ENCODE data around the gene RBM33. TPM values are rescaled to one million over a fixed set of nuclear protein-coding genes. Genes with fewer than 3 reads are reported as not detected.

The RBM33 gene
- total RNA-seq, 2 experiments from 2014 or later: 75.6 to 102 TPM

GRCh38 chr7:155787171-155787851, 142.8 kb downstream of the RBM33 start:
- no peaks in the 10 kb centered on the region for H3K9me3 Mint-ChIP-seq (ENCODE audit: low read depth)
- no peak for ATAC-seq
- H3K4me3 Mint-ChIP-seq: no peak overlapping the region
- peaks cover 3% of the 10 kb centered on the region for H3K36me3 Mint-ChIP-seq
- CTCF ChIA-PET: no interaction called here
- H3K4me1 Mint-ChIP-seq: no peaks in the 10 kb centered on the region
- DNase-seq: no peak
- peaks cover 14% of the 10 kb centered on the region for H3K27me3 Mint-ChIP-seq
- no peak overlapping the region for H3K27ac Mint-ChIP-seq

DNA sequence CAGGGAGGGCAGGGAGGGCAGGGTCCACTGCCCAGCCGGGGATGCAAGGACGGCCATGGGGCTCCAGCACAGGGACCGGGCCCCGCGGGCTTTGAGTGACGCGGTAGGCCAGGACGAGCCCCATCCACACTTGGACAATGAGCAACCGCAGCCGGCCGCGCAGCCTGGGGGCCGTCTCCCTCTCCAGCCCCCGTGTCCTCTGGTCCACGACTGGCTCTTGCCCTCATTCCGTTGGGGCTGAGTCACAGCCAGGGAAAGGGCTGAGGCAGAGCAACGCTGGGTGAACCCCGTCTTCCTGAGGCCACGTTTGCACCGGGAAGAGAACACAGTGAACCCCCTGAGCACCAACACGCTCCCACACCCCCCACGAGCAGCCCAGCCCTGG, 144.1 kb downstream of the RBM33 start:
- CTCF ChIA-PET: no interaction called here
- H3K9me3 Mint-ChIP-seq (ENCODE audit: low read depth): no peaks in the 10 kb centered on the region
- peaks cover 1% of the 10 kb centered on the region for H3K36me3 Mint-ChIP-seq
- peaks cover 14% of the 10 kb centered on the region for H3K27me3 Mint-ChIP-seq
- ATAC-seq: no peak
- DNase-seq: no peak
- H3K4me3 Mint-ChIP-seq: no peak overlapping the region
- no peak overlapping the region for H3K27ac Mint-ChIP-seq
- no peaks in the 10 kb centered on the region for H3K4me1 Mint-ChIP-seq

DNA sequence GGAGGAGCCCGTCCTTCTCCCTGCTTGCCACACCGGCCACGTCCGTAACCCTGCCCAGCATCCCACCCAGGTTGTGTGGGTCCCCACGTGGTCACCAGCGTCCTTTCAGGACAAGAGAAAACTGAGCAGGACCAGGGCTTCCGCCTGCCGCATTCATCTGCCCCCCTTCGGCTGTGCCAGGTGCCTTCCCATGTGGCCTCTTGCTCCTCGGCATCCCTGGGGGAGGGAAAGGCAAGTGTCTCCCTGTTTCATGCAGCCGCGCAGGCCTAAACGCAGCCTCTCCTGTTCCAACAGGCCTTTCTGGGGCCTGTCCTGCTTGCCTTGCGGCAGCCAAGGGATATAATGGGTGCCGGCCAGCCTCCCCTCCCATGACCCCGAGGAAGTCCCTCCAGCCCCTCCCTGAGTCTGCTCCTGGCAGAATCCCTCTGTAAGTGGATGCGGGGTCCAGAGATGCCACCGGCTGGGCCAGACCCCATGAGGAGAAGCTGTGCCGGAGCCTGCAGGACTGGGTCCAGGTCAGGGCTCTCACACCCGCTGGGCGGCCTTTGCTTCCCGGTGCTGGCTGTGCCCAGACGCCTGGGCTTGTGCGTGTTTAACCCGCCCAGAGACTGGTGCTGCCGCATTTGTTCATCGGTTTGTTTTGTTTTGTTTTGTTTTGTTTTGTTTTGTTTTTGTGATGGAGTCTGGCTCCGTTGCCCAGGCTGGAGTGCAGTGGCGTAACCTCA, 144.7 kb downstream of the RBM33 start:
- Mint-ChIP-seq H3K9me3 (ENCODE audit: low read depth) (no peaks in the 10 kb centered on the region), H3K36me3 (no peaks in the 10 kb centered on the region), H3K4me1 (no peaks in the 10 kb centered on the region), H3K27me3 (peaks cover 14% of the 10 kb centered on the region), H3K4me3 (no peak overlapping the region), H3K27ac (no peak overlapping the region)
- CTCF ChIA-PET: no interaction called here
- ATAC-seq: no peak
- DNase-seq: no peak

GRCh38 chr7:155790666-155791065, 146.2 kb downstream of the RBM33 start:
- peaks cover 14% of the 10 kb centered on the region for H3K27me3 Mint-ChIP-seq
- H3K4me3 Mint-ChIP-seq: no peak overlapping the region
- no peaks in the 10 kb centered on the region for H3K36me3 Mint-ChIP-seq
- CTCF ChIA-PET: no interaction called here
- H3K9me3 Mint-ChIP-seq (ENCODE audit: low read depth): no peaks in the 10 kb centered on the region
- no peak for DNase-seq
- no peak for ATAC-seq
- H3K27ac Mint-ChIP-seq: no peak overlapping the region
- H3K4me1 Mint-ChIP-seq: no peaks in the 10 kb centered on the region

DNA sequence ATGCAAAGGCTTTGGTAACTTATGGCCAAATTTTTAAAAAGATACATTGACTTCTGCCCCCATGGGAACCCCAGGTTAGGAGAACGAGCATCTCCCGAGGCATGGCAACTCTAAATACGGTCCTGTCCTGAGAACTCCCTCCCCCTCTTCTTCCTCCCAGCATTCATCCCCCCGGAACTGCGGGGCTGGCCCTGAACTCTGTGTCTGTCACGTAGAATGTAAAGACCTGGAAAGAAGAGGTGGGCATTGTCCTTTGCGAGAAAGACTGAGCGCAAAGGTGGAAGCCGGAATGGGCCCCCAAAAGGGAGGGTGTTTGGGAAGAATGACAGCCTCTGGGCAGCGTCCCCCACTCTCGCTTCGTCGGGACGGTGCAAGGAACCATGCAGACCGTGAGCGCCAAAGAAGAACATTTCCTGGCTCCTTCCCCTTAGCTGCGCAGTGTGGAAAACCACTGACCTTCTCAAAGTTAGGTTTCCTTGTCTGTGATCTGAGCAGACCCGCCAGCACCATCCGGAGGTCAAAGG, 146.8 kb downstream of the RBM33 start:
- DNase-seq: no peak
- no peak overlapping the region for H3K27ac Mint-ChIP-seq
- CTCF ChIA-PET: no interaction called here
- no peaks in the 10 kb centered on the region for H3K4me1 Mint-ChIP-seq
- H3K27me3 Mint-ChIP-seq: peaks cover 10% of the 10 kb centered on the region
- no peaks in the 10 kb centered on the region for H3K9me3 Mint-ChIP-seq (ENCODE audit: low read depth)
- no peak overlapping the region for H3K4me3 Mint-ChIP-seq
- ATAC-seq: no peak
- no peaks in the 10 kb centered on the region for H3K36me3 Mint-ChIP-seq

GRCh38 chr7:155791836-155792235, 147.4 kb downstream of the RBM33 start:
- DNase-seq (no peak), ATAC-seq (no peak)
- CTCF ChIA-PET: no interaction called here
- Mint-ChIP-seq H3K27ac (no peak overlapping the region), H3K4me3 (no peak overlapping the region), H3K4me1 (no peaks in the 10 kb centered on the region), H3K9me3 (ENCODE audit: low read depth) (no peaks in the 10 kb centered on the region), H3K27me3 (peaks cover 6% of the 10 kb centered on the region), H3K36me3 (no peaks in the 10 kb centered on the region)

DNA sequence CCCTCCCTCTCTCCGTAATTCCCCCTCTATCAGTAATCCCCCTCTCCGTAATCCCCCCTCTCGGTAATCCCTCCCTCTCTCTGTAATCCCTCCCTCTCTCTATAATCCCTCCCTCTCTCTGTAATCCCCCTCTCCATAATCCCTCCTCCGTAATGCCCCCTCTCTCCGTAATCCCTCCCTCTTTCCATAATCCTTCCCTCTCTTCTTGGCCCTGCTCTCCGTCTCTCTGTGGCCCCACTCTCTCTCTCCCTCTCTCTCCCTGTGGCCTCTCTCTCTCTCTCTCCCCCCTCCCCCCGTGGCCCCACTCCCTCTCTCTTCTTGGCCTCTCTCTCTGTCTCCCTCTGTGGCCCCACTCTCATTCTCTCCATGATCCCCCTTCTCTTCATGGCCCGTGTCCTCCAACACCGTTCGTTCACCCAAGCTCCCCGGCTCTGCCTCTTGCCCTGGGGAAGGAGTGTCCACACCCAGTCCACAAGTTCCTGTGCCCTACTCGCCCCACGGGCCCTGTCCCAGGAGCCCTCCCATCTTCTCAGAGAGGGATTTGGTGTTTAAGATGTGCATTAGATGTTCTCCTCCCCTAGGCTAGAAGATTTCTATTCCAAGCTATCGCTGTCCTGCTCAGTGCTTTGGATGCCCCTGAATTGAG, 148.0 kb downstream of the RBM33 start:
- Mint-ChIP-seq H3K36me3 (no peaks in the 10 kb centered on the region), H3K9me3 (ENCODE audit: low read depth) (no peaks in the 10 kb centered on the region), H3K4me1 (no peaks in the 10 kb centered on the region), H3K27ac (no peak overlapping the region), H3K27me3 (peaks cover 4% of the 10 kb centered on the region), H3K4me3 (no peak overlapping the region)
- DNase-seq (no peak), ATAC-seq (no peak)
- CTCF ChIA-PET: no interaction called here

DNA sequence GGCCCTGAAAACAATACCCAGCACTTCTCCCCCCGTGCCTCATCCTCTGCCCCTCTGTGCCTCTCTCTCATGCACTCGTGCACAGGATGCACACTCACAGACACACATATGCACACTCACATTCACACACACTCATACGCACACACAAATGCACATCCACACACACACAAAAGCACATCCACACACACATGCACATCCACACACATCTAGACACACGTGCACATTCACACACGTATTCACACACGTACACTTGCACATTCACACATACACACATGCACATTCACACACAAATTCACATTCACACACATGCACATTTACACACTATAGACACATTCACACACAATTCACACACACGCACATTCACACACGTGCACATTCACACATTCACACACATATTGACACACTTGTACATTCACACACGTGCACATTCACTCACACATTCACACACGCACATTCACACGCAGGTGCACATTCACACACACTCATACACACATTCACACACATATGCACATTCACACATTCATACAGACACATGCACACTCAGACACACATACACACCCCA, 148.6 kb downstream of the RBM33 start:
- no peaks in the 10 kb centered on the region for H3K9me3 Mint-ChIP-seq (ENCODE audit: low read depth)
- no peak overlapping the region for H3K27ac Mint-ChIP-seq
- CTCF ChIA-PET: no interaction called here
- H3K27me3 Mint-ChIP-seq: peaks cover 2% of the 10 kb centered on the region
- H3K4me3 Mint-ChIP-seq: no peak overlapping the region
- ATAC-seq (no peak), DNase-seq (no peak)
- H3K4me1 Mint-ChIP-seq: no peaks in the 10 kb centered on the region
- no peaks in the 10 kb centered on the region for H3K36me3 Mint-ChIP-seq

GRCh38 chr7:155793720-155794119, 149.3 kb downstream of the RBM33 start:
- CTCF ChIA-PET: interaction anchor here (1.6 to 2.4 kb wide), 2 partner anchors 15 to 20 kb away, joined by 3 to 8 read pairs; no protein-coding TSS in a partner anchor
- Mint-ChIP-seq H3K27ac (no peak overlapping the region), H3K27me3 (peaks cover 8% of the 10 kb centered on the region), H3K36me3 (no peaks in the 10 kb centered on the region), H3K4me3 (no peak overlapping the region), H3K4me1 (no peaks in the 10 kb centered on the region), H3K9me3 (ENCODE audit: low read depth) (no peaks in the 10 kb centered on the region)
- ATAC-seq (no peak), DNase-seq (no peak)

DNA sequence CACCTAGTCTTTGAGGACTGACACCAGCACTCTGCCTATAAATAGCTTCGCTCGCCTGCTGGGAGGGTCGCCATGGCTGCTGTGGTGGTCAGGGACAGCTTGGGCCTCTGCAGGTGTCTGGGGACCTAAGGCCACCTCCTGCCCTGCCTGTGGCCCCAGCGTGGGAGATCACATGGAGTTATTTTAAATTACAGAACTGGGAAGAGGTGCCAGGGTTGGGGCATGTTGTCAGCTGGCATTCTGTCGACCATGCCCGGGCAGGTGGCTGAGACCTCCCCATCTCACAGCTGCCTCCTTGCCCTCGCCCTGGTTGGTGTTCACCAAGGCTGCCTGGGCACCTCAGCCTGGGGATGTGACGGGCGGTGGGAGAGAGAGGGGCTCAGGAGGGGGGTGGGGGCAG, 149.7 kb downstream of the RBM33 start:
- Mint-ChIP-seq H3K27ac (no peak overlapping the region), H3K27me3 (peaks cover 13% of the 10 kb centered on the region), H3K36me3 (no peaks in the 10 kb centered on the region), H3K4me3 (no peak overlapping the region), H3K9me3 (ENCODE audit: low read depth) (no peaks in the 10 kb centered on the region), H3K4me1 (no peaks in the 10 kb centered on the region)
- ATAC-seq (no peak), DNase-seq (no peak)
- CTCF ChIA-PET: interaction anchor here (1.1 to 2.4 kb wide), 3 partner anchors 16 to 19 kb away, joined by 3 to 8 read pairs (median 3); partner anchors contain the start of gene SHH

GRCh38 chr7:155795401-155795800, 150.9 kb downstream of the RBM33 start:
- Mint-ChIP-seq H3K9me3 (ENCODE audit: low read depth) (no peaks in the 10 kb centered on the region), H3K4me3 (no peak overlapping the region), H3K4me1 (no peaks in the 10 kb centered on the region), H3K27me3 (peaks cover 25% of the 10 kb centered on the region), H3K27ac (no peak overlapping the region), H3K36me3 (no peaks in the 10 kb centered on the region)
- ATAC-seq (no peak), DNase-seq (no peak)
- CTCF ChIA-PET: interaction anchor here (1.0 to 2.4 kb wide), 5 partner anchors 17 to 415 kb away, joined by 3 to 8 read pairs (median 3); partner anchors contain the start of gene SHH

- Mint-ChIP-seq H3K9me3 (ENCODE audit: low read depth) (no peaks in the 10 kb centered on the region), H3K36me3 (no peaks in the 10 kb centered on the region), H3K4me1 (no peaks in the 10 kb centered on the region), H3K4me3 (no peak overlapping the region), H3K27me3 (peaks cover 31% of the 10 kb centered on the region), H3K27ac (no peak overlapping the region)
- no peak for ATAC-seq
- DNase-seq: no peak
- CTCF ChIA-PET: interaction anchor here (1.0 to 2.4 kb wide), 4 partner anchors 17 to 416 kb away, joined by 3 to 8 read pairs (median 4); no protein-coding TSS in a partner anchor
These were observed 151.5 kb downstream of the RBM33 start for GRCh38 chr7:155795951-155796350.
